ENCODE results near the gene SURF4.

GRCh38 chr9:133406480-133407307 lies 30.8 kb upstream of the SURF4 start:
- TF ChIP-seq POLR2A (IDR thresholded peaks at IDR 0.05; ENCODE audit: borderline replicate concordance, extremely low read depth, insufficient read depth, insufficient read length) (no peak), RAD21 (IDR thresholded peaks at IDR 0.05; ENCODE audit: low read depth) (peak; percentile 67)

Measured in HCT116 (cell line).